ENCODE data around the gene GSDME. TPM values are rescaled to one million over a fixed set of nuclear protein-coding genes. Genes with fewer than 3 reads are reported as not detected.

Gene GSDME
- total RNA-seq, 1 experiment from 2014 or later = 5.5 TPM

- Histone ChIP-seq H2BK15ac (ENCODE audit: low read depth, low read length) (no peak overlapping the region), H4K91ac (ENCODE audit: insufficient read length, low read depth, low read length) (no peak overlapping the region), H3K23ac (ENCODE audit: insufficient read length, low read depth, low read length) (no peak overlapping the region), H2BK20ac (ENCODE audit: low read depth, low read length, poor library complexity, severe bottlenecking) (no peak overlapping the region), H3K23me2 (ENCODE audit: insufficient read length, low read depth, low read length, poor library complexity, severe bottlenecking) (no peaks in the 10 kb centered on the region), H3K9ac (ENCODE audit: extremely low read depth, insufficient read length, low read length) (no peak overlapping the region), H2BK12ac (ENCODE audit: insufficient read length, low read depth, low read length) (no peak overlapping the region), H3K4me2 (ENCODE audit: insufficient read depth, insufficient read length, low read length) (no peak overlapping the region), H3K4ac (ENCODE audit: low read depth, low read length) (no peak overlapping the region), H2AK5ac (ENCODE audit: insufficient read length, low read length) (no peak overlapping the region), H4K8ac (replicated peaks; ENCODE audit: insufficient read length, low read depth, low read length) (no peak overlapping the region), H3K4me1 (ENCODE audit: insufficient read depth, low read length) (peaks cover 4% of the 10 kb centered on the region; the same call in 1 of the 2 replicates), H3K27me3 (ENCODE audit: insufficient read depth, low read length) (no peaks in the 10 kb centered on the region), H3K79me2 (ENCODE audit: insufficient read depth, low read length) (no peaks in the 10 kb centered on the region), H2AFZ (ENCODE audit: low read length) (no peak overlapping the region), H2BK120ac (ENCODE audit: low read depth, low read length, poor library complexity, severe bottlenecking) (no peak overlapping the region), H3K9me3 (ENCODE audit: control insufficient read depth, low read depth, low read length) (no peaks in the 10 kb centered on the region), H3K14ac (ENCODE audit: insufficient read depth, low read length) (no peak overlapping the region), H2BK5ac (ENCODE audit: insufficient read length, low read length) (no peak overlapping the region), H3T11ph (ENCODE audit: low read length) (no peak overlapping the region), H4K5ac (ENCODE audit: insufficient read length, low read depth, low read length) (no peak overlapping the region), H4K20me1 (ENCODE audit: control insufficient read depth, insufficient read depth, insufficient read length) (no peaks in the 10 kb centered on the region), H3K18ac (ENCODE audit: insufficient read length, low read depth, low read length) (no peak overlapping the region), H3K79me1 (ENCODE audit: insufficient read depth, low read depth, low read length, poor library complexity, severe bottlenecking) (no peaks in the 10 kb centered on the region), H3K56ac (ENCODE audit: insufficient read length, low read depth, low read length) (no peak overlapping the region), H3K27ac (ENCODE audit: insufficient read length, low read depth, low read length) (no peak overlapping the region)
- TF ChIP-seq, protein P1, sequence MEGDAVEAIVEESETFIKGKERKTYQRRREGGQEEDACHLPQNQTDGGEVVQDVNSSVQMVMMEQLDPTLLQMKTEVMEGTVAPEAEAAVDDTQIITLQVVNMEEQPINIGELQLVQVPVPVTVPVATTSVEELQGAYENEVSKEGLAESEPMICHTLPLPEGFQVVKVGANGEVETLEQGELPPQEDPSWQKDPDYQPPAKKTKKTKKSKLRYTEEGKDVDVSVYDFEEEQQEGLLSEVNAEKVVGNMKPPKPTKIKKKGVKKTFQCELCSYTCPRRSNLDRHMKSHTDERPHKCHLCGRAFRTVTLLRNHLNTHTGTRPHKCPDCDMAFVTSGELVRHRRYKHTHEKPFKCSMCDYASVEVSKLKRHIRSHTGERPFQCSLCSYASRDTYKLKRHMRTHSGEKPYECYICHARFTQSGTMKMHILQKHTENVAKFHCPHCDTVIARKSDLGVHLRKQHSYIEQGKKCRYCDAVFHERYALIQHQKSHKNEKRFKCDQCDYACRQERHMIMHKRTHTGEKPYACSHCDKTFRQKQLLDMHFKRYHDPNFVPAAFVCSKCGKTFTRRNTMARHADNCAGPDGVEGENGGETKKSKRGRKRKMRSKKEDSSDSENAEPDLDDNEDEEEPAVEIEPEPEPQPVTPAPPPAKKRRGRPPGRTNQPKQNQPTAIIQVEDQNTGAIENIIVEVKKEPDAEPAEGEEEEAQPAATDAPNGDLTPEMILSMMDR (conservative IDR thresholded peaks at IDR 0.05) = no peak
- no peak overlapping the region for H3K4me3 Mint-ChIP-seq
- peaks cover 3 to 29% (median 5%) of the 10 kb centered on the region in 3 experiments; a peak in 6 of 7 replicates for H3K36me3 Mint-ChIP-seq (ENCODE audit: insufficient read depth in 1 of 3, low read depth in 3 of 3)
- no peak overlapping the region for H3K27ac Mint-ChIP-seq
- no peak for DNase-seq
- peaks cover 16 to 19% of the 10 kb centered on the region in 2 experiments for H3K4me1 Mint-ChIP-seq
- H3K9me3 Mint-ChIP-seq = peaks cover 0 to 9% of the 10 kb centered on the region in 2 experiments; a peak in 1 of 5 replicates
- peaks cover 2% of the 10 kb centered on the region; the same call in 1 of the 2 replicates for H3K27me3 Mint-ChIP-seq (ENCODE audit: low read depth)
- no CpG with 5 or more reads among the region's 14 CpGs for WGBS (ENCODE audit: extremely low coverage, insufficient read length, low lambda C conversion rate)
Measured at GRCh38 chr7:24717247-24717622, 40.0 kb downstream of the GSDME start.

All from H9 (cell line).